Choroid plexus epithelial cell (primary cell): ENCODE measurements around the gene TOR1AIP1.

ENCODE experiments used
- DNase-seq: peaks from one replicate; pipeline ENCODE4 v3.0.0-alpha.2; 2010; ENCODE audit warnings: low read depth
- H3K4me3 ChIP-seq: 2 replicates; pipeline ENCODE4 v1.5.1; 2011; ENCODE audit warnings: low read depth, mild to moderate bottlenecking, control low read depth, low read length, moderate library complexity
- TF ChIP-seq, protein P1 (sequence below): conservative IDR thresholded peaks from 2 replicates; pipeline ENCODE4 v1.5.1; 2011; ENCODE audit warnings: low read depth, mild to moderate bottlenecking, control low read depth, inconsistent platforms, low read length, moderate library complexity

Gene TOR1AIP1

DNA sequence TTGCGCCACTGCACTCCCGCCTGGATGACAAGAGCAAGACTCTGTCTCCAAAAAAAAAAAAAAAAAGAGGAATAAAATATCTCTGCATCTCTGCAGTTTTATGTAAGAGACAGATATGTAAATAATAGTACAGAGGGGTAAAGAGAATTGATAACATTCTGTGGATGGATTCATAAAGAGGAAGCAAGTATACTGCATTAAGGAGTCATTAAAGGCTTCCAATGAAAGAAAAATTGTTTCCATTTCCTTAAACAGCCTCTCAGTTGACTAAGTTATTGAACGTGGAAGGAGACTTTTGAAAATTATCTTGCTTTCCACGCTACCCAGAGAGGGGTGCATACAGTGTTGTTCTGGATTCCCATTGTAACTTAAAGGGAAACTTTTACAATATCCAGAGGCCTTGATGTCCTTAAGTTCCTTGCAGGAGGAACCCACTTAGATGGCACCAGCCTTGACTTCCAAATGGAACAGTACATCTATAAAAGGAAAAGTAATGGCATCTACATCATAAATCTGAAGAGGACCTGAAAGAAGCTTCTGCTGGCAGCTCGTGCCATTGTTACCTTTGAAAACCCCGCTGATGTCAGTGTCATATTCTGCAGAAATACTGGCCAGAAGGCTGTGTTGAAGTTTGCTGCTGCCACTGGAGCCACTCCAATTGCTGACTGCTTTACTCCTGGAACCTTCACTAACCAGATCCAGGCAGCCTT is 86.4 kb downstream of the TOR1AIP1 start:
- no peak for DNase-seq
- TF ChIP-seq, protein P1, sequence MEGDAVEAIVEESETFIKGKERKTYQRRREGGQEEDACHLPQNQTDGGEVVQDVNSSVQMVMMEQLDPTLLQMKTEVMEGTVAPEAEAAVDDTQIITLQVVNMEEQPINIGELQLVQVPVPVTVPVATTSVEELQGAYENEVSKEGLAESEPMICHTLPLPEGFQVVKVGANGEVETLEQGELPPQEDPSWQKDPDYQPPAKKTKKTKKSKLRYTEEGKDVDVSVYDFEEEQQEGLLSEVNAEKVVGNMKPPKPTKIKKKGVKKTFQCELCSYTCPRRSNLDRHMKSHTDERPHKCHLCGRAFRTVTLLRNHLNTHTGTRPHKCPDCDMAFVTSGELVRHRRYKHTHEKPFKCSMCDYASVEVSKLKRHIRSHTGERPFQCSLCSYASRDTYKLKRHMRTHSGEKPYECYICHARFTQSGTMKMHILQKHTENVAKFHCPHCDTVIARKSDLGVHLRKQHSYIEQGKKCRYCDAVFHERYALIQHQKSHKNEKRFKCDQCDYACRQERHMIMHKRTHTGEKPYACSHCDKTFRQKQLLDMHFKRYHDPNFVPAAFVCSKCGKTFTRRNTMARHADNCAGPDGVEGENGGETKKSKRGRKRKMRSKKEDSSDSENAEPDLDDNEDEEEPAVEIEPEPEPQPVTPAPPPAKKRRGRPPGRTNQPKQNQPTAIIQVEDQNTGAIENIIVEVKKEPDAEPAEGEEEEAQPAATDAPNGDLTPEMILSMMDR: no peak
- no peak overlapping the region for H3K4me3 ChIP-seq

DNA sequence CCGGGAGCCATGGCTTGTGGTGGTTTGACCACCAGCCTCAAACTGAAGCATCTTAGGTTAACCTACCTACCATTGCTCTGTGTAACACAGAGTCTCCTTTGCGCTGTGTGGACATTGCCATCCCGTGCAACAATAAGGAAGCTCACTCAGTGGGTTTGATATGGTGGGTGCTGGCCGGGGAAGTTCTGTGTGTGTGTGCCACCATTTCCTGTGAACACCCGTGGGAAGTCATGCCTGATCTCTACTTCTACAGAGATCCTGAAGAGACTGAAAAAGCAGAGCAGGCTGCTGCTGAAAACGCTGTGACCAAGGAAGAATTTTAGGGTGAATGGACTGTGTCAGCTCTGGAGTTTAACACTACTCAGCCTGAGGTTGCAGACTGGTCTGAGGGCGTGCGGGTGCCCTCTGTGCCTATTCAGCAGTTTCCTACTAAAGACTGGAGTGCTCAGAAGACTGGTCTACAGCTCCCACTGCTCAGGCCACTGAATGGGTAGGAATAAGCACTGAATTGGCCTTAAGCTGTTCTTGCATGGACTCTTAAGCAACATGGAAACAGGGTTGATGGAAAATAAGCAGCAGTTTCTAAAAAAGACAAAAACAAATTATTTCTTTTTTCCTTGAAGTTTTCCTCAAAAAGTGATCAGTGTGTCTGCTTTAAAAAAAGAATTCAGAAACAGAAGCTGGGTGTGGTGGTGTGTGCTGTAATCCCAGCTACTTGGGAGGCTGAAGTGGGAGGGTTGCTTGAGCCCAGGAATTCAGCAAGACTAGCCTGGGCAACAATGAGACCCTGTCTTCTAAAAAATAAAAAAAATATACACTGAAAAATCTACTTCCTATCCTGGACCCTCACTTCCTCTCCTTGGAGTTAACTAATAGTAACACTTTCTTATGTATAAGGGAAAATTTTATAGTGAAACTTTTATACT is 87.2 kb downstream of the TOR1AIP1 start:
- peak; percentile 6 for DNase-seq
- H3K4me3 ChIP-seq: no peak overlapping the region
- TF ChIP-seq, protein P1: no peak
